ENCODE data around the gene BHMT2. TPM values are rescaled to one million over a fixed set of nuclear protein-coding genes. Genes with fewer than 3 reads are reported as not detected.

The BHMT2 gene
- not detected in 2 replicates for total RNA-seq (2013; cell fraction: nucleolus; rRNA removed)
- not detected in 2 replicates for total RNA-seq (2014; rRNA removed)
- total RNA-seq (2014; rRNA removed; fragmentation: Illumina TruSeq; extraction: Trizol) = not detected in 2 replicates
- not detected in 2 replicates for total RNA-seq (2021)
- not detected for polyA plus RNA-seq (2011; ENCODE audit: low read depth)
- polyA plus RNA-seq (2011; rRNA removed) = not detected in 2 replicates
- not detected in 2 replicates for polyA plus RNA-seq (2011; cell fraction: cytosol; rRNA removed)
- not detected in 2 replicates for polyA plus RNA-seq (2011; cell fraction: nucleus; rRNA removed)
- not detected in 2 replicates for polyA plus RNA-seq (2012)
- not detected in 2 replicates for polyA plus RNA-seq (2014; fragmentation: Illumina TruSeq; extraction: Trizol)
- polyA plus RNA-seq (2014; fragmentation: Nextera tagmentation; extraction: Ambion mirVana) = not detected
- not detected in 2 replicates for polyA plus RNA-seq (2014; rRNA removed)
- polyA plus RNA-seq (2016; fragmentation: Nextera tagmentation; extraction: Ambion mirVana) = not detected
- polyA minus RNA-seq (2011; rRNA and poly(A)+ RNA removed) = not detected in 2 replicates
- not detected in 2 replicates for polyA minus RNA-seq (2011; cell fraction: cytosol; rRNA and poly(A)+ RNA removed)
- not detected in 2 replicates for polyA minus RNA-seq (2011; cell fraction: nucleus; rRNA and poly(A)+ RNA removed)
- Bru-seq, nascent RNA = not detected
- BruChase-seq, experiment 1, labeled RNA remaining after a 6-hour chase = not detected
- not detected for BruChase-seq, experiment 2, labeled RNA remaining after a 2-hour chase
- long read RNA-seq, experiment 1 = 0 reads
- long read RNA-seq, experiment 2 = 0 reads

- BruUV-seq (replicated peaks) = no TSS peak
- CTCF ChIA-PET = no interaction called here
- H3K27ac ChIP-seq (ENCODE audit: control insufficient read depth, insufficient read depth) = no peak within 1 kb of the TSS
- intact Hi-C loops (cut with micrococcal nuclease; ENCODE audit: unreplicated experiment) (no loop called here), in situ Hi-C loops (cut with MboI) (no loop called here)
- TF ChIP-seq STAT1 (conservative IDR thresholded peaks at IDR 0.05) = no peak
- no peak for TF ChIP-seq ATF7 (IDR thresholded peaks at IDR 0.05; ENCODE audit: low read depth)
- no peak for TF ChIP-seq EZH2 (IDR thresholded peaks at IDR 0.05; ENCODE audit: borderline replicate concordance, control insufficient read depth, low read depth, low read length)
- TF ChIP-seq MTA2 (IDR thresholded peaks at IDR 0.05; ENCODE audit: low read depth) = no peak
- no peak for TF ChIP-seq POLR2A (IDR thresholded peaks at IDR 0.05; ENCODE audit: low read depth, low read length)
- no peak for TF ChIP-seq CHD1 (IDR thresholded peaks at IDR 0.05; ENCODE audit: low read depth, low read length)
- no peak for TF ChIP-seq CTCF (IDR thresholded peaks at IDR 0.05 in 2 of 3, conservative IDR thresholded peaks at IDR 0.05 in 1 of 3; ENCODE audit: control insufficient read depth in 2 of 3, extremely low read depth in 1 of 3, insufficient read depth in 1 of 3, low read depth in 3 of 3, low read length in 3 of 3)
- no peak for TF ChIP-seq ELK1 (IDR thresholded peaks at IDR 0.05; ENCODE audit: low read depth, low read length)
- TF ChIP-seq EP300 (IDR thresholded peaks at IDR 0.05; ENCODE audit: borderline replicate concordance in 1 of 2, control insufficient read depth in 1 of 2, low read depth in 2 of 2, low read length in 2 of 2) = no peak
- no peak for TF ChIP-seq RAD51 (IDR thresholded peaks at IDR 0.05)
- no peak for TF ChIP-seq ZNF217 (IDR thresholded peaks at IDR 0.05)
- SMC1A ChIA-PET (ENCODE audit: uncharacterized antibody, unreplicated experiment) = interaction anchor here (1.6 kb wide), 1 partner anchor 9 kb away, joined by 4 read pairs; no protein-coding TSS in a partner anchor
- H3K36me3 ChIP-seq (ENCODE audit: control insufficient read depth in 2 of 2, insufficient read depth in 2 of 2, low read length in 1 of 2) = no peaks in the 10 kb centered on the region
- peaks cover 1 to 3% of the 10 kb centered on the region in 2 experiments; a peak in 2 of 4 replicates for H3K27me3 ChIP-seq (replicated peaks in 1 of 2; ENCODE audit: control insufficient read depth in 2 of 2, insufficient read depth in 2 of 2, low read length in 1 of 2)
- no peak within 1 kb of the TSS for H3K9ac ChIP-seq (ENCODE audit: control insufficient read depth, insufficient read depth, low read length)
- POLR2A ChIA-PET = no interaction called here
- H3K79me2 ChIP-seq (ENCODE audit: control insufficient read depth, insufficient read depth, low read length) = no peaks in the 10 kb centered on the region
- H3K4me3 ChIP-seq = no peak within 1 kb of the TSS
- no peaks in the 10 kb centered on the region for H4K20me1 ChIP-seq (ENCODE audit: control insufficient read depth, insufficient read depth)
- ATAC-seq = no peak
- no peak within 1 kb of the TSS for H2AFZ ChIP-seq (ENCODE audit: control insufficient read depth, low read depth, low read length)
- H3K9me3 ChIP-seq (replicated peaks; ENCODE audit: control insufficient read depth, insufficient read depth, low read length) = no peaks in the 10 kb centered on the region
- RAD21 ChIA-PET (ENCODE audit: unreplicated experiment) = no interaction called here
- no peak for FAIRE-seq
- no peaks in the 10 kb centered on the region for H3K4me1 ChIP-seq (ENCODE audit: control insufficient read depth, insufficient read depth, low read length)
- no peak for DNase-seq (ENCODE audit: low read depth, low spot score)
- WGBS (ENCODE audit: insufficient coverage, insufficient replicate concordance, low lambda C conversion rate, missing lambda C conversion rate) = 88% methylated on average over 48 of the region's 79 CpGs
- H3K4me2 ChIP-seq (ENCODE audit: control insufficient read depth, insufficient read depth) = no peak within 1 kb of the TSS
These were observed at the start of gene BHMT2, which contains the start of gene DMGDH for GRCh38 chr5:79069488-79070349. TSS of gene BHMT2 (plus strand) at chr5:79069767. CDS start at chr5:79069783, 16 bp downstream. TSS of gene DMGDH (minus strand) at chr5:79069674. CDS start at chr5:79069620, 54 bp downstream.

Data from GM12878 (cell line).